NB4 (cell line): Measurements from ENCODE around the gene ZMYND19.

Experiments
- POLR2A ChIP-seq: IDR thresholded peaks from 2 replicates; pipeline ENCODE4 v1.6.1; 2011; ENCODE audit warnings: mild to moderate bottlenecking; ENCODE audit not compliant: insufficient read length; ENCODE audit errors: extremely low read depth
- TF ChIP-seq, protein P1 (sequence below): IDR thresholded peaks from one replicate; pipeline ENCODE4 v1.5.1; 2012; ENCODE audit warnings: low read depth, low read length

DNA sequence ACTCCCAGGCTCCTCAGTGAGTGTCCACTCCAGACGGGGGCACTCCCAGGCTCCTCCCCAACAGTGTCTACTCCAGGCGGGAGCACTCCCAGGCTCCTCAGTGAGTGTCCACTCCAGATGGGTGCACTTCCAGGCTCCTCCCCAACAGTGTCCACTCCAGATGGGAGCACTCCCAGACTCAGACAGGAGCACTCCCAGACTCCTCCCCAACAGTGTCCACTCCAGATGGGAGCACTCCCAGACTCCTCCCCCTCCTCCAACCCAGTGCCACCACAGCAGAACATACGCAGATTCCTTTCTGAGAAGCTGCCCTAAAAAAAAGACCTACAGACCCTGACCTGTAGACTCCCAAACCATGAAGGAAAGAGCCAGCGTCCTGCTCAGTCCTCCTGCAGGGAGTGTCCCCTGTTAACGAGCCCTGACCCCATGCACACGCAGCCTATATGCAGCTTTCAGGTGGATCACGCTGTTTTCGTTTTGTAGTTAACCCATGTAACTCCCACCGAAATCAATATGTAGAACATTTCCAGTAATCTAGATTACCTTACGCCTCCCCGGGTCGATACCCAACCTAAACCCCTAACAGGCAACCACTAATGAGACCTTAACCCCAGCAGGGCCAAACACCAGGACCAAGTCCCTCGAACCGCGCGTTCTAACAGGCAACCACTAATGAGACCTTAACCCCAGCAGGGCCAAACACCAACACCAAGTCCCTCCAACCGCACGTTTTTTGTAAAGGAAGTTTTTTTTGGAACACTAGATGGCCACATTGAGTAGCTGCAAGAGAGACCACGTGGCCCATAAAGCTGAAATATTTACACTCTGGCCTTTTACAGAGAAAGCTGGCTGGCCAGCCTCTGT is 55.8 kb downstream of the ZMYND19 start:
- no peak for TF ChIP-seq POLR2A
- TF ChIP-seq, protein P1, sequence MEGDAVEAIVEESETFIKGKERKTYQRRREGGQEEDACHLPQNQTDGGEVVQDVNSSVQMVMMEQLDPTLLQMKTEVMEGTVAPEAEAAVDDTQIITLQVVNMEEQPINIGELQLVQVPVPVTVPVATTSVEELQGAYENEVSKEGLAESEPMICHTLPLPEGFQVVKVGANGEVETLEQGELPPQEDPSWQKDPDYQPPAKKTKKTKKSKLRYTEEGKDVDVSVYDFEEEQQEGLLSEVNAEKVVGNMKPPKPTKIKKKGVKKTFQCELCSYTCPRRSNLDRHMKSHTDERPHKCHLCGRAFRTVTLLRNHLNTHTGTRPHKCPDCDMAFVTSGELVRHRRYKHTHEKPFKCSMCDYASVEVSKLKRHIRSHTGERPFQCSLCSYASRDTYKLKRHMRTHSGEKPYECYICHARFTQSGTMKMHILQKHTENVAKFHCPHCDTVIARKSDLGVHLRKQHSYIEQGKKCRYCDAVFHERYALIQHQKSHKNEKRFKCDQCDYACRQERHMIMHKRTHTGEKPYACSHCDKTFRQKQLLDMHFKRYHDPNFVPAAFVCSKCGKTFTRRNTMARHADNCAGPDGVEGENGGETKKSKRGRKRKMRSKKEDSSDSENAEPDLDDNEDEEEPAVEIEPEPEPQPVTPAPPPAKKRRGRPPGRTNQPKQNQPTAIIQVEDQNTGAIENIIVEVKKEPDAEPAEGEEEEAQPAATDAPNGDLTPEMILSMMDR: peak; percentile 68
